ENCODE measurements around the gene ATG2A.

Gene ATG2A

GRCh38 chr11:64885367-64886286 lies 31.4 kb downstream of the ATG2A start:
- Histone ChIP-seq H3K27ac (ENCODE audit: low read depth, low read length) (peak overlapping the region; percentile 91), H3K27me3 (ENCODE audit: insufficient read depth, low read length) (no peaks in the 10 kb centered on the region), H3K79me2 (ENCODE audit: control insufficient read depth, insufficient read depth, low read length, unreplicated experiment) (no peaks in the 10 kb centered on the region), H3K36me3 (ENCODE audit: insufficient read depth, low read length) (no peaks in the 10 kb centered on the region), H3K4me1 (ENCODE audit: control insufficient read depth, insufficient read depth, low read length, unreplicated experiment) (peaks cover 29% of the 10 kb centered on the region), H3K4me3 (ENCODE audit: low read depth, low read length) (peak overlapping the region; percentile 21; the same call in 1 of the 2 replicates), H2AFZ (ENCODE audit: low read length, unreplicated experiment) (peak overlapping the region; percentile 33)

DNA sequence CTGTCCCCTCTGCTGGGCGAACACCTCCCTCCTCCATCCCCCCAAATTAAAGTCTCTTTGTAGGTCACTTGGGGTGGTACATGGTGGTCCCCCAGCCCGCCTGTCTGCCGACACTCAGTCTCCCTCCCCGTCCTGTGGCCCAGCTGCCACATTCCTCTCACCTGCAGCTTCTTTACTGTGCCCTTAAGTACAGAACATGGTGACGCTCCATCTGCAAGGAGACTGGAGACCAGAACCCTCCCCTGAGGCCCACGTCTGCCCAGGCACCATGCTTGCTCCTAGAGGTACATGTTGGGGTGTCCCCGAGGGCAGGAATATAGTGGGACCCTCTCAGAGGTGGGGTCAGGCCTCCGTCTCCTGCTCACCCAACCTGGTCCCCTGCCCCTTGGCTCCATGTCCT lies 33.0 kb downstream of the ATG2A start:
- H3K4me3 ChIP-seq (ENCODE audit: low read depth, low read length), result no peak overlapping the region
- peaks cover 42% of the 10 kb centered on the region for H3K4me1 ChIP-seq (ENCODE audit: control insufficient read depth, insufficient read depth, low read length, unreplicated experiment)
- H3K27me3 ChIP-seq (ENCODE audit: insufficient read depth, low read length), result no peaks in the 10 kb centered on the region
- no peaks in the 10 kb centered on the region for H3K36me3 ChIP-seq (ENCODE audit: insufficient read depth, low read length)
- no peak overlapping the region for H2AFZ ChIP-seq (ENCODE audit: low read length, unreplicated experiment)
- H3K27ac ChIP-seq (ENCODE audit: low read depth, low read length), result no peak overlapping the region
- H3K79me2 ChIP-seq (ENCODE audit: control insufficient read depth, insufficient read depth, low read length, unreplicated experiment), result no peaks in the 10 kb centered on the region

GRCh38 chr11:64883575-64883974 lies 33.4 kb downstream of the ATG2A start:
- Histone ChIP-seq H3K27ac (ENCODE audit: low read depth, low read length) (no peak overlapping the region), H3K36me3 (ENCODE audit: insufficient read depth, low read length) (no peaks in the 10 kb centered on the region), H2AFZ (ENCODE audit: low read length, unreplicated experiment) (no peak overlapping the region), H3K4me1 (ENCODE audit: control insufficient read depth, insufficient read depth, low read length, unreplicated experiment) (peaks cover 39% of the 10 kb centered on the region), H3K4me3 (ENCODE audit: low read depth, low read length) (no peak overlapping the region), H3K79me2 (ENCODE audit: control insufficient read depth, insufficient read depth, low read length, unreplicated experiment) (no peaks in the 10 kb centered on the region), H3K27me3 (ENCODE audit: insufficient read depth, low read length) (no peaks in the 10 kb centered on the region)

DNA sequence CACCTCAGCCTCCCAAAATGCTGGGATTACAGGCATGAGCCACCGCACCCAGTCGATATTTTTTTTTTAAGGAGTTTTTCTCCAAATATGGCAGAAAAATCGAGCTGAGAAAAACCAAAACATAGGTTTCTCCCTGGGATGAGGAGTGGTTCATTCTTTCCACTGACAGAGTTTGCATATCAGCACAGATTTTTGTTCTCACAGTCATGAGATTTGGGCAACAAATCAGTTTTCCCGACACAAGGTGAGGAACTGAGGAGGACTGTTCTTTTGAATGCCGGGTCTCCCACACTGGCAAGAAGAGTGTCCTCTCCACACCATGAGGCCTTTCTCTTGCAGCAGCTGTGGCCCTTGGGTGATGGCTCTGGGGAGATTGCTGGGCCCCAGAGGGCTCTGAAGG lies 34.8 kb downstream of the ATG2A start:
- no peak overlapping the region for H3K27ac ChIP-seq (ENCODE audit: low read depth, low read length)
- no peaks in the 10 kb centered on the region for H3K36me3 ChIP-seq (ENCODE audit: insufficient read depth, low read length)

GRCh38 chr11:64881476-64881875 lies 35.5 kb downstream of the ATG2A start:
- H3K4me3 ChIP-seq (ENCODE audit: low read depth, low read length), result no peak overlapping the region
- peaks cover 19% of the 10 kb centered on the region for H3K79me2 ChIP-seq (ENCODE audit: control insufficient read depth, insufficient read depth, low read length, unreplicated experiment)
- H3K4me1 ChIP-seq (ENCODE audit: control insufficient read depth, insufficient read depth, low read length, unreplicated experiment), result peaks cover 31% of the 10 kb centered on the region
- H3K27ac ChIP-seq (ENCODE audit: low read depth, low read length), result no peak overlapping the region
- H3K27me3 ChIP-seq (ENCODE audit: insufficient read depth, low read length), result no peaks in the 10 kb centered on the region
- no peaks in the 10 kb centered on the region for H3K36me3 ChIP-seq (ENCODE audit: insufficient read depth, low read length)
- H2AFZ ChIP-seq (ENCODE audit: low read length, unreplicated experiment), result no peak overlapping the region

More for the DNA sequence above, 34.8 kb downstream of the ATG2A start:
- H3K4me1 ChIP-seq (ENCODE audit: control insufficient read depth, insufficient read depth, low read length, unreplicated experiment), result peaks cover 29% of the 10 kb centered on the region
- no peak overlapping the region for H2AFZ ChIP-seq (ENCODE audit: low read length, unreplicated experiment)
- H3K79me2 ChIP-seq (ENCODE audit: control insufficient read depth, insufficient read depth, low read length, unreplicated experiment), result peaks cover 11% of the 10 kb centered on the region
- H3K27me3 ChIP-seq (ENCODE audit: insufficient read depth, low read length), result no peaks in the 10 kb centered on the region
- no peak overlapping the region for H3K4me3 ChIP-seq (ENCODE audit: low read depth, low read length)

DNA sequence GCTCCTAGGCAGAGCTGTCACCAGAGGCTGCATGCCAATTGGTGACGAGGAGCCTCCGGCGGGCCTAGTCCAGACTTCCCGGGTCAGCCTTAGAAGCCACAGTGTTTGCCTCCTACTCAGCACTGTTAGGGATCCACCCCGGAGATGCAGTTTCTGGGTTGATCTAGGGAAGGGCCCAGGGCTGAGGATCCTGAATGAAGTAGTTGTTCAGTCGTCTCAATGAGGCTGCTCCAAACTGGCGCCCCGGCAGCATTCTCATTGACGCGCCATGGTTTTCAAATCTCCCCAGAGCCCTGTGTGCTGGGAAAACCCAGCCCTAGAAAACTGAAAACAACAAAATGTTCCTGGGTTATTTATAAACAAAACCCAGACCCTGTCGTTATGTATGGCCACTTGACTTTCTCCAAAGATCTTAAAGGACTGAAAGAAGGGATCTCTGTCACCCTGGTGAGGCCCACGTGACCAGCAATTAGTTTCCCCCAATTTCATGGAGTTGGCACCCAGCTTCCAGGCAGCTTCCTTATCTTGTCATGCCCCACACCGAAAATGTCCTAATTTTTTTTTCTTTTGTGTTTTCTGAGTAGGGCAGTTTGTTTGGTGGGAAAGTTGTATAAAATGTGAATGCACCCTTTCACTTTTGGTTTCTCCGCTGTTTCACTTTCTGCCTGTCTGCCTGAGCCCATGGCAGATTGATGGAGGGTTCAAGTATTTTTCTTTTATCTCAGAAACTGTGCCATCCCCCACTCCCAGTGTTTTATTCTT lies 36.6 kb downstream of the ATG2A start:
- Histone ChIP-seq H3K27ac (ENCODE audit: low read depth, low read length) (peak overlapping the region; percentile 59), H3K4me1 (ENCODE audit: control insufficient read depth, insufficient read depth, low read length, unreplicated experiment) (peaks cover 32% of the 10 kb centered on the region), H3K79me2 (ENCODE audit: control insufficient read depth, insufficient read depth, low read length, unreplicated experiment) (peaks cover 29% of the 10 kb centered on the region), H3K36me3 (ENCODE audit: insufficient read depth, low read length) (no peaks in the 10 kb centered on the region), H2AFZ (ENCODE audit: low read length, unreplicated experiment) (peak overlapping the region; percentile 90), H3K27me3 (ENCODE audit: insufficient read depth, low read length) (no peaks in the 10 kb centered on the region), H3K4me3 (ENCODE audit: low read depth, low read length) (peak overlapping the region; percentile 32; the same call in 1 of the 2 replicates)

GRCh38 chr11:64879244-64879900 lies 37.6 kb downstream of the ATG2A start:
- peaks cover 40% of the 10 kb centered on the region for H3K79me2 ChIP-seq (ENCODE audit: control insufficient read depth, insufficient read depth, low read length, unreplicated experiment)
- H3K36me3 ChIP-seq (ENCODE audit: insufficient read depth, low read length), result no peaks in the 10 kb centered on the region
- H3K4me1 ChIP-seq (ENCODE audit: control insufficient read depth, insufficient read depth, low read length, unreplicated experiment), result peaks cover 29% of the 10 kb centered on the region
- no peak overlapping the region for H2AFZ ChIP-seq (ENCODE audit: low read length, unreplicated experiment)
- H3K27me3 ChIP-seq (ENCODE audit: insufficient read depth, low read length), result no peaks in the 10 kb centered on the region
- H3K27ac ChIP-seq (ENCODE audit: low read depth, low read length), result peak overlapping the region; percentile 59
- H3K4me3 ChIP-seq (ENCODE audit: low read depth, low read length), result peak overlapping the region; percentile 86

DNA sequence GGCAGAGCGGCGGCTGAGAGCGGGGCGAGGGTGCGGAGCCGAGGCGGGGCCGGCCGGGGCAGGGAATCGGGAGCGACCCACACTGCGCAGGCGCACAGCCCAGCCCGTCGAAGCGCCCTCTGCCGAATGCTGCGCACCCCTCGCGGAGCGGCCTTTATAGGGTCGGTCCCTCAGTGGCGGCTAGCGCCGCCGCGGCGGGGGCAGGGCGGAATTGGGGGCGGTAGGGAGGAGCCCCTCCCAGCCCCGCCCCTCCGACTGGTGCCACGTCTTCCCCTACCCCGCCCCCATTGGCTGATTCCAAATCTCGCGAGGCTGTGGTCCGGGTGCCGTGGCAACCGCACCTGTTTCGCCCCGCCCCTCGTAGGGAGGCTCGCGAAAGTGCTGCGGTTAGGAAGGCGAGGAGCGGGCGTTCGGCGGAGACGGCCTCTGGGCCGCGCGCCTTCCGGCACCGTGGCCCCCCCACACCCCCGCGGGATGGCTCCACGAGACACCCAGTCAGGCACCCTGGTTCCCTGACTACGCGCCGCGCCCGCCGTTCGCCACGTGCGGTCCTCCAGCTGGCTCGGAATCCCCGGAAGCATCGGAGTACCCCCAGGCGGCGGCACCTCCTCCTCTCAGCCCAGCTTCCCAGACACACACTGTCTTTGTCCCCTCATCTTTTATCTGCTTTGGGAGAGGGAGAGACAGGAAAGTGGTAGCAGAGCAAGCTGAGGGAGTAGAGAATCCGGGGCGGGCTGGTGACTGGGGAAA lies 38.3 kb downstream of the ATG2A start, which contains the start of gene EHD1:
Gene EHD1, minus strand, starts transcription at position 128 of the 750 bp plus-strand sequence. CDS start 157 bp downstream, outside the sequence.
- H3K79me2 ChIP-seq (ENCODE audit: control insufficient read depth, insufficient read depth, low read length, unreplicated experiment), result peaks cover 42% of the 10 kb centered on the region
- H3K4me1 ChIP-seq (ENCODE audit: control insufficient read depth, insufficient read depth, low read length, unreplicated experiment), result peaks cover 29% of the 10 kb centered on the region
- H2AFZ ChIP-seq (ENCODE audit: low read length, unreplicated experiment), result no peak within 1 kb of the TSS

GRCh38 chr11:64878223-64878493 lies 38.9 kb downstream of the ATG2A start:
- Histone ChIP-seq H2AFZ (ENCODE audit: low read length, unreplicated experiment) (no peak overlapping the region), H3K36me3 (ENCODE audit: insufficient read depth, low read length) (no peaks in the 10 kb centered on the region; the same call in 1 of the 2 replicates), H3K79me2 (ENCODE audit: control insufficient read depth, insufficient read depth, low read length, unreplicated experiment) (peaks cover 45% of the 10 kb centered on the region), H3K4me1 (ENCODE audit: control insufficient read depth, insufficient read depth, low read length, unreplicated experiment) (peaks cover 29% of the 10 kb centered on the region), H3K27ac (ENCODE audit: low read depth, low read length) (peak overlapping the region; percentile 5; the same call in 1 of the 2 replicates), H3K27me3 (ENCODE audit: insufficient read depth, low read length) (no peaks in the 10 kb centered on the region), H3K4me3 (ENCODE audit: low read depth, low read length) (peak overlapping the region; percentile 86)

More for the DNA sequence above, 38.3 kb downstream of the ATG2A start, which contains the start of gene EHD1:
- Histone ChIP-seq H3K4me3 (ENCODE audit: low read depth, low read length) (peak within 1 kb of the TSS; percentile 86), H3K27ac (ENCODE audit: low read depth, low read length) (peak within 1 kb of the TSS; percentile 59), H3K36me3 (ENCODE audit: insufficient read depth, low read length) (no peaks in the 10 kb centered on the region), H3K27me3 (ENCODE audit: insufficient read depth, low read length) (no peaks in the 10 kb centered on the region)

All from ACC112 (cell line).